Liver (tissue), 9 donors: ENCODE measurements around the gene RNU6-7. TPM values are rescaled to one million over a fixed set of nuclear protein-coding genes. Genes with fewer than 3 reads are reported as not detected.

Experiments
- DNase-seq: peaks from one replicate; pipeline ENCODE4 v3.0.0-alpha.2; 2017; ENCODE audit warnings: low spot score
- H3K27ac ChIP-seq, 2 donors: one replicate each; pipeline ENCODE4 v1.7.0; 2013; ENCODE audit warnings: inconsistent platforms in 2 of 2, low read length in 2 of 2, control low read depth in 1 of 2, low read depth in 1 of 2, mild to moderate bottlenecking in 1 of 2
- H3K27me3 ChIP-seq, 4 donors: one replicate each; pipeline versions ENCODE4 v1.6.1 to v1.7.0; 2013; ENCODE audit warnings: low read length in 3 of 4, inconsistent platforms in 1 of 4, mild to moderate bottlenecking in 1 of 4, moderate library complexity in 1 of 4; ENCODE audit not compliant: control insufficient read depth in 4 of 4, insufficient read depth in 4 of 4
- H3K36me3 ChIP-seq, 4 donors: one replicate each; pipeline versions ENCODE4 v1.6.1 to v1.7.0; 2013; ENCODE audit warnings: low read length in 3 of 4, mild to moderate bottlenecking in 3 of 4, low read depth in 1 of 4, moderate library complexity in 1 of 4; ENCODE audit not compliant: control insufficient read depth in 4 of 4, insufficient read depth in 3 of 4
- H3K4me1 ChIP-seq, 4 donors: one replicate each; pipeline versions ENCODE4 v1.6.1 to v1.7.0; 2013; ENCODE audit warnings: low read length in 3 of 4, mild to moderate bottlenecking in 3 of 4, moderate library complexity in 1 of 4; ENCODE audit not compliant: control insufficient read depth in 4 of 4, insufficient read depth in 4 of 4
- H3K4me3 ChIP-seq, 3 donors: one replicate each; pipeline versions ENCODE4 v1.6.1 to v1.7.0; 2013; ENCODE audit warnings: low read length in 3 of 3, control low read depth in 1 of 3, low read depth in 1 of 3, mild to moderate bottlenecking in 1 of 3
- H3K9ac ChIP-seq, 2 donors: one replicate each; pipeline ENCODE4 v1.7.0; 2013; ENCODE audit warnings: low read length in 2 of 2, mild to moderate bottlenecking in 2 of 2, moderate library complexity in 2 of 2, control low read depth in 1 of 2, low read depth in 1 of 2
- H3K9me3 ChIP-seq, 4 donors: one replicate each; pipeline versions ENCODE4 v1.6.1 to v1.7.0; 2013; ENCODE audit warnings: low read length in 3 of 4; ENCODE audit not compliant: control insufficient read depth in 4 of 4
- ATF3 ChIP-seq: IDR thresholded peaks from 2 replicates; pipeline ENCODE4 v1.6.1; 2016; ENCODE audit warnings: antibody characterized with exemption
- CTCF ChIP-seq: fragments of 150-350 bp; IDR thresholded peaks from 2 replicates; pipeline ENCODE4 v1.5.1; 2017; ENCODE audit warnings: improper control_type of control experiment, low read depth, low read length; ENCODE audit not compliant: missing input control
- EGR1 ChIP-seq, 2 donors: IDR thresholded peaks; 2 replicates each; pipeline ENCODE4 v1.6.1; 2016 to 2018; ENCODE audit warnings: antibody characterized with exemption in 2 of 2, low read depth in 2 of 2
- FOXA1 ChIP-seq: IDR thresholded peaks from 2 replicates; pipeline ENCODE4 v1.6.1; 2016; ENCODE audit warnings: antibody characterized with exemption
- FOXA2 ChIP-seq: IDR thresholded peaks from 2 replicates; pipeline ENCODE4 v1.6.1; 2016; ENCODE audit warnings: antibody characterized with exemption
- GABPA ChIP-seq, 2 donors: IDR thresholded peaks in 1 of 2; conservative IDR thresholded peaks in 1 of 2; 2 replicates each; pipeline ENCODE4 v1.6.1; 2016; ENCODE audit warnings: antibody characterized with exemption in 2 of 2, mild to moderate bottlenecking in 1 of 2, moderate library complexity in 1 of 2
- HNF4A ChIP-seq, 2 donors: conservative IDR thresholded peaks; 2 replicates each; pipeline ENCODE4 v1.6.1; 2016; ENCODE audit warnings: antibody characterized with exemption in 2 of 2, mild to moderate bottlenecking in 2 of 2
- HNF4G ChIP-seq: IDR thresholded peaks from 2 replicates; pipeline ENCODE4 v1.6.1; 2016; ENCODE audit warnings: antibody characterized with exemption
- JUND ChIP-seq, 2 donors: IDR thresholded peaks; 2 replicates each; pipeline ENCODE4 v1.6.1; 2016; ENCODE audit warnings: antibody characterized with exemption in 2 of 2
- MAX ChIP-seq: IDR thresholded peaks from 2 replicates; pipeline ENCODE4 v1.6.1; 2016; ENCODE audit warnings: antibody characterized with exemption
- NR2F2 ChIP-seq: IDR thresholded peaks from 2 replicates; pipeline ENCODE4 v1.6.1; 2016; ENCODE audit warnings: antibody characterized with exemption
- RAD21 ChIP-seq, 2 donors: IDR thresholded peaks; 2 replicates each; pipeline ENCODE4 v1.6.1; 2016; ENCODE audit warnings: antibody characterized with exemption in 2 of 2, mild to moderate bottlenecking in 2 of 2
- REST ChIP-seq: IDR thresholded peaks from 2 replicates; pipeline ENCODE4 v1.6.1; 2016; ENCODE audit warnings: antibody characterized with exemption, mild to moderate bottlenecking
- RXRA ChIP-seq, 2 donors: IDR thresholded peaks; 2 replicates each; pipeline ENCODE4 v1.6.1; 2017 to 2018; ENCODE audit warnings: antibody characterized with exemption in 2 of 2, mild to moderate bottlenecking in 1 of 2
- SP1 ChIP-seq: IDR thresholded peaks from 2 replicates; pipeline ENCODE4 v1.6.1; 2018; ENCODE audit warnings: antibody characterized with exemption, mild to moderate bottlenecking
- TAF1 ChIP-seq: conservative IDR thresholded peaks from 2 replicates; pipeline ENCODE4 v1.6.1; 2016; ENCODE audit warnings: antibody characterized with exemption, mild to moderate bottlenecking
- YY1 ChIP-seq: IDR thresholded peaks from 2 replicates; pipeline ENCODE4 v1.6.1; 2016; ENCODE audit warnings: antibody characterized with exemption, mild to moderate bottlenecking
- ZBTB33 ChIP-seq: IDR thresholded peaks from 2 replicates; pipeline ENCODE4 v1.6.1; 2016; ENCODE audit warnings: antibody characterized with exemption
- WGBS: extraction: QIAGEN DNeasy Blood & Tissue Kit; methylation state at CpG from one replicate; pipeline ENCODE4 v1.1.7; 2013; 5-methylcytosine and 5-hydroxymethylcytosine counted together
- polyA plus RNA-seq, 2 donors: library from polyadenylated mRNA; stranded (reverse) in 1 of 2; unstranded in 1 of 2; fragments of 200-250 nt in 1 of 2; fragments of >200 nt in 1 of 2; fragmentation: Nextera tagmentation in 1 of 2; extraction: Ambion mirVana in 1 of 2; gene quantifications; one replicate each; pipeline versions ENCODE4 v1.2.1 to v1.2.3, GENCODE V29; 2013 to 2015
- total RNA-seq, 2 donors: library from RNA; depleted of rRNA; stranded (reverse); fragments of >200 nt; gene quantifications; one replicate each; pipeline ENCODE4 v1.2.3, GENCODE V29; 2014
- donor health status: healthy.
- donor health status: healthy.
- donor health status: healthy.
- donor health status: healthy.
- donor health status: healthy.

RNU6-7 gene
- total and polyA plus RNA-seq, 4 donors: not detected

GRCh38 chr14:32249371-32249770, 47.5 kb downstream of the RNU6-7 start:
- Histone ChIP-seq H3K27me3 (no peaks in the 10 kb centered on the region), H3K27ac (no peak overlapping the region), H3K4me1 (peaks cover 0 to 2% (median 0%) of the 10 kb centered on the region in 4 donors), H3K9ac (no peak overlapping the region), H3K9me3 (no peaks in the 10 kb centered on the region), H3K36me3 (no peaks in the 10 kb centered on the region), H3K4me3 (no peak overlapping the region)
- DNase-seq: peak; percentile 30
- 90% methylated on average over 5 of the region's 5 CpGs for WGBS
- TF ChIP-seq HNF4G (no peak), RXRA (IDR thresholded peaks at IDR 0.05) (no peak), JUND (IDR thresholded peaks at IDR 0.05) (no peak), ATF3 (no peak), TAF1 (no peak), NR2F2 (no peak), HNF4A (conservative IDR thresholded peaks at IDR 0.05) (no peak), ZBTB33 (no peak), EGR1 (IDR thresholded peaks at IDR 0.05; ENCODE audit: low read depth in 2 of 2) (no peak), CTCF (no peak), REST (no peak), RAD21 (IDR thresholded peaks at IDR 0.05) (no peak), YY1 (no peak), SP1 (no peak), MAX (no peak), FOXA2 (no peak), GABPA (IDR thresholded peaks at IDR 0.05 in 1 of 2, conservative IDR thresholded peaks at IDR 0.05 in 1 of 2) (no peak), FOXA1 (no peak)
